Right forelimb (tissue), 1 donor: ENCODE data around the gene CDC20.

ENCODE experiments used
- DNase-seq: peaks from one replicate; pipeline ENCODE4 v3.0.0-alpha.2; 2018

CDC20 gene

DNA sequence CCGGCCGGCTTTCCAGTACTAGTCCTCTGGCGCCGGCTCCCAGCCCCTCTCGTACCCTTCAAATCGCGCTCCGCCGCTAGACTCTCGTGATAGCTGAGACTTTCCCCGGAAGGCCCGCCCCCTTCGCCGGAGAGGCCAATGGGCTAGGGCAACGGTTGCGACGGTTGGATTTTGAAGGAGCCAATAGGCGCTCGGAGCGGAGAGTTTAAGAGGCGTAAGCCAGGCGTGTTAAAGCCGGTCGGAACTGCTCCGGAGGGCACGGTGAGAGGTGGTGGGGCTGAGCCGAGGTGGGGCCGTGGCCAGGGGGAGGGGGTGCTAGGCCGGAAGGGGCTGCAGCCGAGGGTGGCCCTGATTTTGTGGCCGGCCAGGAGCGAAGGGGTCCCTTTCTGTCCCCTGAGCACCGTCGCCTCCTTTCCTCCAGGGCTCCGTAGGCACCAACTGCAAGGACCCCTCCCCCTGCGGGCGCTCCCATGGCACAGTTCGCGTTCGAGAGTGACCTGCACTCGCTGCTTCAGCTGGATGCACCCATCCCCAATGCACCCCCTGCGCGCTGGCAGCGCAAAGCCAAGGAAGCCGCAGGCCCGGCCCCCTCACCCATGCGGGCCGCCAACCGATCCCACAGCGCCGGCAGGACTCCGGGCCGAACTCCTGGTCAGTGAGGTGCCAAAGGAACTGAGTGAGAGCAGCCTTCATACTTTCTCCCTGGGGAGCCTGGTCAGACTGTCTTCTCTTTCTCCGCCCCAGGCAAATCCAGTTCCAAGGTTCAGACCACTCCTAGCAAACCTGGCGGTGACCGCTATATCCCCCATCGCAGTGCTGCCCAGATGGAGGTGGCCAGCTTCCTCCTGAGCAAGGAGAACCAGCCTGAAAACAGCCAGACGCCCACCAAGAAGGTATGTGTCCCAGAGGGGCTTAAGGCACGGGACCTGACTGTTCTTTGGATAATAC lies at the start of gene CDC20:
CDC20 (plus strand) TSS at position 236 of the 948 bp plus-strand sequence; CDS start at position 471, 235 bp downstream.
- DNase-seq, result peak; percentile 99

DNA sequence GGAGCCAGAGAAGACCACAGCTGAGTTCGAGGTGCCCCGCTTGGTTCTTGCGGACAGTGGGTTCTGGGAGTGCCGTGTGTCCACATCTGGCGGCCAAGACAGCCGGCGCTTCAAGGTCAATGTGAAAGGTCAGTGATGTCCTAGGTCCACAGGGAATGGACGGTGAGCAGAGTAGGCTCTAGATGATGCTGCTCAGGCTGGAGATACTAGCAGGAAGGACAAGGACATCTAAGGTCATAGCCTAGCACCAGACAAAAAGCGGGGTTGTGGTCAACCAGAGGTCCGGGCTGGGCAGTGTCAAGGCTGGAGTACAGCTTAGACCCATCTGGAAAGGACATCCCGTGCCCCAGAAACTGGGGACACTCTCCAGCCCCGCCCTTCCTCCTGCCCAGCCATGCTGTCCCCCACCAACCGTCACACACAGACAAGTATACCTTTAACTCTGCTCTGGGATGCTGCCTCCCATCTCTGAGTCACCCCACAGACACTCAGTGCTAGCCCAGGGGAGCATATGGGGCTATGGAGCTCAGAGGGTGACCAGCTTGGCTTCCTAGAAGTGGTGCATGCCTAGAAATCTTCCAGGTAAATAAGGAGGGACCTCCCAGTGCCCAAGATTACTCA lies 49.3 kb upstream of the CDC20 start:
- no peak for DNase-seq

DNA sequence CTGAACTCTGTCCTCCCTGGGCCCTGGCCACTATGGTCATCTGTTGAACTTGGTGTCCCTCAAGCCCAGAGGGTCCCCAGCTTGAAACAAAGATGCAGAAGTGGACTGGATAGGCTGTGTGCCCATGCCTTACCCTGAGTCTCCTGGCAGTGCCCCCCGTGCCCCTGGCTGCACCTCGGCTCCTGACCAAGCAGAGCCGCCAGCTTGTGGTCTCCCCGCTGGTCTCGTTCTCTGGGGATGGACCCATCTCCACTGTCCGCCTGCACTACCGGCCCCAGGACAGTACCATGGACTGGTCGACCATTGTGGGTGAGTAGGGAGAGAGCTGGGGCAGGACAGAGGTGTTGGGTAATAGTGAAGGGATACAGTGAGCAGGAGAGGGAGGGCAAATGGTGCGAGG lies 47.3 kb upstream of the CDC20 start:
- DNase-seq, result no peak

DNA sequence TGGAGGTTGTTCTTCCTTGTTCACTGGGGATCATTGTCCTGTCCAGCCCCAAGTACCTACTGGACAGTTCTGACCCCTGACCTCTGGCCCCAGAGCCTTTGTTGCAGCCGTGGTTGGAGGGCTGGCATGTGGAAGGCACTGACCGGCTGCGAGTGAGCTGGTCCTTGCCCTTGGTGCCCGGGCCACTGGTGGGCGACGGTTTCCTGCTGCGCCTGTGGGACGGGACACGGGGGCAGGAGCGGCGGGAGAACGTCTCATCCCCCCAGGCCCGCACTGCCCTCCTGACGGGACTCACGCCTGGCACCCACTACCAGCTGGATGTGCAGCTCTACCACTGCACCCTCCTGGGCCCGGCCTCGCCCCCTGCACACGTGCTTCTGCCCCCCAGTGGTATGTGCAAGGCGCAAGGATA lies 46.6 kb upstream of the CDC20 start:
- DNase-seq, result no peak

DNA sequence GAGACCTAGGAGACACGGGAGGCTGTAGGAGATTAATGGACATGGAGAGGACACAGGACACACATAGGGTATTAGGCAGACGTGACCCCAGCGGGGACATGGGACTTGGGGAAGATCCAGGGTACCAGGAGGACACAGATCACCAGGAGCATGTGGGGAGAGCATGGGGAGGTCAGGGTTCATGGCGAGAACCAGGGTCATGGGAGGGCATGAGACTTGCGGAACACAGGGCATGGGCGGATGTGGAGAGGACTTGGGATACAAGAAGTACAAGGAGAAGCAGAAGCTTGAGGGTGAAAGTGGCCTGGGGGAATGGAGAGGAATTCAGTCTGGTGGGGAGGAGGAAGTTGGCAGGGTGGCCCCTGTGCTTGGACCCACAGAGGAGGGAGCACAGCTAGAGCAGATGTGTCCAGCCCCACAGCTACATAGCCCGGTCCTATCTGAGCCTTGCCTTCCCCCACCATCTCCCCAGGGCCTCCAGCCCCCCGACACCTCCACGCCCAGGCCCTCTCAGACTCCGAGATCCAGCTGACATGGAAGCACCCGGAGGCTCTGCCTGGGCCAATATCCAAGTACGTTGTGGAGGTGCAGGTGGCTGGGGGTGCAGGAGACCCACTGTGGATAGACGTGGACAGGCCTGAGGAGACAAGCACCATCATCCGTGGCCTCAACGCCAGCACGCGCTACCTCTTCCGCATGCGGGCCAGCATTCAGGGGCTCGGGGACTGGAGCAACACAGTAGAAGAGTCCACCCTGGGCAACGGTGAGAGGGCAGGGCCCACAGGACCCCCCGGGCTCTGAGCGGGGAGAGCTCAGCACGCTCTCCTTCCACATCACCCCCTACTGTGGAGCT lies 45.9 kb upstream of the CDC20 start:
- no peak for DNase-seq

DNA sequence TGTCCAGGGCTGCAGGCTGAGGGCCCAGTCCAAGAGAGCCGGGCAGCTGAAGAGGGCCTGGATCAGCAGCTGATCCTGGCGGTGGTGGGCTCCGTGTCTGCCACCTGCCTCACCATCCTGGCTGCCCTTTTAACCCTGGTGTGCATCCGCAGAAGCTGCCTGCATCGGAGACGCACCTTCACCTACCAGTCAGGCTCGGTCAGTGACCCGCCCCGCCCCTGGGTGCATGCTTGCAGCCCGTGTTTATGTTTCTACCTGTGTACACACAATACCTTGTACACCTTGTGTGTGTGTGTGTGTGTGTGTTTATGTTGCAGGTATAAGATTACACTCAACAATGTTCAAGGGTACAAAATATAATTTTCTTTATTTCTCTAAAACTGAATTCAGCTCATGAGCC lies 45.0 kb upstream of the CDC20 start:
- no peak for DNase-seq

DNA sequence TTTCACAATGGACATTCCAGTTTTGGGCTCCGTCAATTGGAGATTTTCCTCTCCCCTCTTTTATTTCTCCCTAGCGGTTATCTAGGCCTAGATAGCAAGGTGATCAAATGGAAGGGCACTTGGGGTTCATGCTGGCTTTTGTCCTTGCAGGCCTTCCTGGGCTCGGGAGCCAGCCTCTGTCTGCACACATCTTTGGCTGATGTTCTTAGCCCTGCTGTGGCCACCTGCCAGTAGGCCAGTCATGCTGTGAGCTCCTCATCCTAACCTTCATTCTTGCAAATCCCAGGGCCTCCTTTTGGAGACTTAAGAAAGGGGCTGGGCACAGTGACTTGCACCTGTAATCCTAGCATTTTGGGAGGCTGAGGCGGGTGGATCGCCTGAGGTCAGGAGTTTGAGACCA lies 44.5 kb upstream of the CDC20 start:
- DNase-seq, result no peak

DNA sequence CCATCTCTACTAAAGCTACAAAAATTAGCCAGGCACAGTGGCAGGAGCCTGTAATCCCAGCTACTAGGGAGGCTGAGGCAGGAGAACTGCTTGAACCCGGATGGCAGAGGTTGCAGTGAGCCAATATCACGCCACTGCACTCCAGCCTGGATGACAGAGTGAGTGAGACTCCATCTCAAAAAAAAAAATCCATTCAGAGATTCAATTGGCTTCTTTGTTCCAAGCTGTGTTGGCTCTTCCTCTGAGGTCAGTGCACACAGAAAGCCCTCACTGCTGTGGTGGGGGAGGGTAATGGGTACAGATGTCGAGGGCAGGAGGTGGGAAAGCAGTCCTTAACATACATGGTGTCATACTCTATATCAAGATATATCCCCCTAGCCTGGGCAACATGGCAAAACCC lies 43.3 kb upstream of the CDC20 start:
- DNase-seq, result no peak

DNA sequence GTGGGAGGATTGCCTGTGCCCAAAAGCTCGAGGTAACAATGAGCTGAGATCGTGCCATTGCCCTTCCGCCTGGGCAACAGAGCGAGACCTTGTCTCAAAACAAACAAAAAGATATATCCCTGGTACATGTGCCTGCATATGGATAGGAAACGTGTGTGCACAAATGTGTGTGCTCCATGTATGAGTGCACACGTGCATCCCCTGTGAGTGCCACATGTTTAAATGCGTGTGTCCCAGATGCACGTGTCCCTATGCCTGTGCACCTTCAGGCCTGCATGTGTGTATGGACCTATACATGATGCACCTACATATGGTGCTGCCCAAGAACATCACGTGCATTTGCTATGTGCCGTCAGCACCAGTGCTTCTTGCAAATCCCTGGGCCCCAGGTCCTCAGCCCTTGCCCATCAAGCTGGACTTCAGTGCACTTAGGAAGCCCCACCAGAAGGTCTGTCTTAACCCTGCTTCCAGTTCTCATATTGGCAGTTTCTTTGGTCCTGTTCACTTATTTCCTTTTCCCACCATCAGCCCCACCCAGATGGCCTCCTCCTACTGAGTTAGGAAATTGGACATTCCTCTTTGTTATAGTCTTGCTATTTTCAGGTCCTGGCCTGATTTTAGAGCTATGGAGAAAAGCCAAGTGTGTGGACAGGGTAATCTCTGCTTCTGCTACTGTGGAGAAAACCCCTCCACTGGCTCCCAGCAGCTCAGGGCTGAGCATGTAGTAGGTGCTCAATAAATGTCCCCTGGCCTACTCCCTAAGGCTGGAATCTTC lies 42.6 kb upstream of the CDC20 start:
- no peak for DNase-seq

DNA sequence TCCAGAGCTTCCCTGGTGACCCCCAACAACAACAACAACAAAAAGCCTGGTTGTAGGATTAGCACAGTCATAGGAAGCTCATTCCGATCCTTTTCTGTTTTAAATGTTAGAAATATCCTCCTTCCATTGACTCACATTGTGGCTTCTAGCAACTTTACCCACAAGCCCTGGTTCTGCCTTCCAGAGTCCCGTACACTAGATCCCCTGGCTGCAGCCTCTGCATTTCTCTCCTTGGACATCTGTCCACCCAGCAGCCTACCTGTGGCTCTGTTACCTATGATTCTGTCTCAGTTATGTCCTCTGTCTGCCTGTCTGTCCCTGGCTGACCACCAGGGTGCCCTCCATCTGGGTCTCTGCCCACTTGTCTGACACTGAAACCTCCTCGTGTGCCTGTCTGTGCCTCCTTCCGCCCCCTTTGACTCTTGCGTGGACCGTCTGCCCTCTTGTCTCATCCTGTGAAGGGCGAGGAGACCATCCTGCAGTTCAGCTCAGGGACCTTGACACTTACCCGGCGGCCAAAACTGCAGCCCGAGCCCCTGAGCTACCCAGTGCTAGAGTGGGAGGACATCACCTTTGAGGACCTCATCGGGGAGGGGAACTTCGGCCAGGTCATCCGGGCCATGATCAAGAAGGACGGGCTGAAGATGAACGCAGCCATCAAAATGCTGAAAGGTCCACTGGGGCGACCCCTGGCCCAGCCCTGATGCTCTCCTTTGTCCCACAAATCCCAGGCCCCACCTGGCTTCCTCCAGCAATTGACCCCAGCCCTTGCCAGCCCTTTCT lies 41.9 kb upstream of the CDC20 start:
- DNase-seq, result no peak

DNA sequence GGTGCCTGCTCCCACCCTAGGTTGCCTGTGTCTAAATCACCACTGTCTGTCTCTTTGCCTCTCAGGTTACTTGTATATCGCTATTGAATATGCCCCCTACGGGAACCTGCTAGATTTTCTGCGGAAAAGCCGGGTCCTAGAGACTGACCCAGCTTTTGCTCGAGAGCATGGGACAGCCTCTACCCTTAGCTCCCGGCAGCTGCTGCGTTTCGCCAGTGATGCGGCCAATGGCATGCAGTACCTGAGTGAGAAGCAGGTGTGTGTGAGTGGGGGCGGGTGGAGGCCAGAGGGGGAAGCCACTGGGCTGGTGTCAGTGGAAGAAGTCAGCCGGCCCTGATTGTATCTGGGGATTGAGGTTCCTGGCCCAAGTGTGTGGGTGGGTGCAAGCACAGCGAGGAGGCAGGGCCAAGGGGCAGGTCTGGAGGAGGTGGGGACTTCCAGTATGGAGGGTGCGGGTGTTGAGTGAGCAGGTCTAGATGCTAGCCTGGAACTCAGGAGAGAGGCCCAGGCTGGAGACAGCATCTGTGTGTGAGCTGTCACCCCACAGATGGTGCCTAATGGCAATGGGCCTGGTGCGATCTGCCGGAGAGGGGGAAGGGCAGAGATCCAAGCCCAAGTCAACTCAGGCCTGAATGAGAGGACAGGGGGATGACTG lies 40.8 kb upstream of the CDC20 start:
- no peak for DNase-seq

DNA sequence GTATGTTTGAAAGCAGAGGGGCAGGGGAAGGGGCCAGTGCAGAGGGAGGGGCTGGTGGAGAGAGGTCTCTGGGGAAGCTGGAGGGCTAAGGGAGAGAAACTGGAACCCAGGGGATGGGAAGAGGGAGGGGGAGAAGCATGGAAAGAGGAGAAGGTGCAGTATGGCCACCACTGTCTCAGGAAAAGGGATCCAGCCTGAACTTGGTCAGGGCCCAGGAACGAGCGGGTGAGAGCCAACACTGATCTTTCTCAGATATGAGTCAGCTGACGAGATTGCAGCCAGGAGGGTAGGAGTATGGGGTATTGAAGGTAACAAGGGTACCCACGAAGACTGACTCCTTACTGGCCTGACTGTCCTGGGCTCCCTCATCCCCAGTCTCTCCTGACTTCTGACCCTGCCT lies 40.0 kb upstream of the CDC20 start:
- no peak for DNase-seq

DNA sequence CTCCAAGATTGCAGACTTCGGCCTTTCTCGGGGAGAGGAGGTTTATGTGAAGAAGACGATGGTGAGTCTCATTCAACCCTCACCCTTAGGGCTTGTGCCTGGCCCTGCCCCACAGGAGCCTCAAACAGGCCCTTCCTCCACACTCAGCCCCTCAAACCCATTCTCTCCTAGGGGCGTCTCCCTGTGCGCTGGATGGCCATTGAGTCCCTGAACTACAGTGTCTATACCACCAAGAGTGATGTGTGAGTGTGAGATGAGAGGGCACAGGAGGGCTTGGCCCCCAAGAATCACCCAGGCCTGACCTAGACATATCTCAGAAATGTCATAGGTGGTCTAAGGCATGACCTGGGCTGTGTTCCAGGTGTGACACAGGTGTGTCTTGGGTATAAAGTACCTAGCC lies 39.5 kb upstream of the CDC20 start:
- DNase-seq, result no peak

DNA sequence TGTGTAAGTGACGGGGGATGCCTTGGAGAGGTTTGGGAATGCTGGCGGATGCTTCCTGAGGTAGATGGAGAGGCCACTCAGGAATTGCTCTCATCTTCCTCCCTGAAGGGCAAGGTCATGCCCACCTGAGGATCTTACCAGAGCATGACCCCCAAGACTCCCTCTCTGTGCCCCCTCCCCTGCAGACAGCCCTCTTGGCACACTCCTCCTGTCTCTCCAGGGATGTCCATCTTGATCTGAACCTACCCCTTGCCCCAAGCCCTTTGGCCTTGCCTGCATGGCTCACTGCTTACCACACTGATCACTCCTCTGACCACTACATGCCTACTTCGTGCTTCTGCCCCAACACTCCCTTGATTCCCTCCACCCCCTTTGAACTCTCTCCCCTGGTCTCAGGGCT lies 39.0 kb upstream of the CDC20 start:
- DNase-seq, result no peak

DNA sequence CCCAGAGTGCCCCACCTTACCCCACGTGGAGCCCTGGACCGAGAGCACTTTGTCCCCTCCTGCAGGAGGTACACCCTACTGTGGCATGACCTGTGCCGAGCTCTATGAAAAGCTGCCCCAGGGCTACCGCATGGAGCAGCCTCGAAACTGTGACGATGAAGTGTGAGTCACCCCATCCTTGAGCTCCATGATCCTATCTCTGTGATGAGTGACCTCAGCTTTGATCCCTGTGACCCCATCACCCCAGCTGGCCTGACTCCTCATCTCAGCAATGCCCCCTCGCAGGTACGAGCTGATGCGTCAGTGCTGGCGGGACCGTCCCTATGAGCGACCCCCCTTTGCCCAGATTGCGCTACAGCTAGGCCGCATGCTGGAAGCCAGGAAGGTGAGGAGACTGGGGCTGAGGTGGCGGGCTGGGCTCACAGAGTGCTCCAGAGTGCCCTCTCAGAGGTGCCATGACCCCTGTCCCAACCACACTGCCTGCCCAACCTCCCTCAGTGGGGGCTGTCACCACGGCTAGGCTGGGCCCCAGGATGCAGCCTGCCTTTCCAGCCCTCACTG lies 37.4 kb upstream of the CDC20 start:
- DNase-seq, result no peak

DNA sequence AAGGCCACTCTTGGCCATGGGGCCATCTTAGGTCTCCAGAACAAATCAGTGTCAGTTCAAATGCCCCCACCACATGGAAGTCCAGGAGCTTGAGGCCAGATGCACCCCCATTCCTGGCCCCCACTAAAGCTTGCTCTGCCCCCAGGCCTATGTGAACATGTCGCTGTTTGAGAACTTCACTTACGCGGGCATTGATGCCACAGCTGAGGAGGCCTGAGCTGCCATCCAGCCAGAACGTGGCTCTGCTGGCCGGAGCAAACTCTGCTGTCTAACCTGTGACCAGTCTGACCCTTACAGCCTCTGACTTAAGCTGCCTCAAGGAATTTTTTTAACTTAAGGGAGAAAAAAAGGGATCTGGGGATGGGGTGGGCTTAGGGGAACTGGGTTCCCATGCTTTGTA lies 36.3 kb upstream of the CDC20 start:
- no peak for DNase-seq

DNA sequence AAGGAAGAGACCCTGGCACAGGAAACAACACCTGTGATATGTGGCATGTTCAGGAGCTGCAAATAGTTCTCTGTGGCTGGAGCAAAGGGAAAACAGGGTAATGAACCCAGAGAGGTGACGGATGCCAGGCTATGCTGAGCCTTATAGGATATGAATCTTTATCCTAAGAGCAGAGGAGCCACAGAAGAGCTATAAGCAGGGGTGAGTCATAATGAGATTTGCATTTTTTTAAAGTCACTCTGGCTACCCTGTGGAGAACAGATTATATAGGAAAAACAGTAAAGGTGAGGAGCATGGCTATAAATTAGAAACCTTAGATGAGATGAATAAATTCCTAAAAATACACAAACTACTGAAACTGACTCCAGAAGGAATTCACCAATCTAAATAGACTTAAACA lies 34.0 kb upstream of the CDC20 start:
- no peak for DNase-seq

DNA sequence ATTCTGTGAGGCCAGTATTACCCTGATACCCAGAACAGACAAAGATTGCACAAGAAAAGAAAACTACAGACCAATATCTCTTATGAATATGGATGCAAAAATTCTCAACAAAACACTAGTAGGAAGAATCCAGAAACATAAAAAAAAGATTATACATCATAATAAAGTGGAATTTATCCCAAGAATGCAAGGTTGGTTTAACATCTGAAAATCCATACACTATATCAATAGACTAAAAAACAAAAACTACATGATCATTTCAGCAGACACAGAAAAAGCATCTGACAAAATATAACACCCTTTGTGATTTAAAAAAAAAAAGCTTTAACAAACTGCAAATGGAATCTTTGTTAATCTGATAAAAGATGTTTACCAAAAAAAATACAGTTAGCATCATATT lies 33.4 kb upstream of the CDC20 start:
- no peak for DNase-seq

DNA sequence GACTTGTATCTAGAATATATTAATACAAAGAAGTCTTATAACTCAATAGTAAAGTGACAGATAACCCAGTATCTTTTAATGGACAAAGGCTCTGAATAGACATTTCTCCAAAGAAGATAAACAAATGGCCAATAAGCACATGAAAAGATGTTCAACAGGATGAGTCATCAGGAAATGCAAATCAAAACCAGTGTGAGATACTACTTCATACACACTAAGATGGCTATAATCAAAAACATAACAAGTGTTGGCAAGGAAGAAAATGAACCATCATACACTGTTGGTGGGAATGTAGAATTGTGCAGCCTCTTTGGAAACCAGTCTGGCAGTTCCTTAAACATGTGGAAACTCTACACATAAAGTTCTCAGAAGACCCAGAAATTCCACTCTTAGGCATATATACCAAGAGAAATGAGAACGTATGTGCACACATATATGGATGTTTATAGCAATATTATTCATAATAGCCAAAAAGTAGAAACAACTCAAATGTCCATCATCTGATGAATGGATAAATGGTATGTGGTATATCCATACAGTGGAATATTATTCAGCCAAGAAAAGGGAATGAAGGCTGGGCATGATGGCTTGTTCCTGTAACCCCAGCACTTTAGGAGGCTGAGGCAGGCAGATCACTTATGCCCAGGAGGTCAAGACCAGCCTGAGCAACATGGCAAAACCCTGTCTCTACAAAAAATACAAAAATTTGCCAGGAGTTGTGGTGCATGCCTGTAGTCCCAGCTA lies 31.1 kb upstream of the CDC20 start:
- DNase-seq, result no peak
